H1 (cell line): Measurements from ENCODE around the gene CAPZA2. TPM values are rescaled to one million over a fixed set of nuclear protein-coding genes. Genes with fewer than 3 reads are reported as not detected.
A peak's percentile ranks its signal among the peaks of the same experiment; 100 is the strongest.

ENCODE experiments used
- CTCF ChIA-PET: fragments of 300-600 bp; sonication (Branson Sonifier 250); formaldehyde crosslinking; loops from one replicate; lab custom pipeline; 2021; ENCODE audit not compliant: partially characterized antibody; lab: Charles Lee
- POLR2A ChIA-PET: fragments of 300-600 bp; sonication (Branson Sonifier 250); formaldehyde crosslinking; loops from one replicate; lab custom pipeline; 2021; ENCODE audit warnings: inconsistent platforms; ENCODE audit not compliant: partially characterized antibody; lab: Charles Lee
- DNase-seq, 2 experiments: peaks; one replicate each; pipeline versions ENCODE4 v3.0.0 to v3.0.0-alpha.2; 2010 to 2022; ENCODE audit warnings: low spot score in 2 of 2, low read depth in 1 of 2, mixed read lengths in 1 of 2
- FAIRE-seq: peaks from 2 replicates; lab custom pipeline; 2011; peaks lifted over from hg19 to GRCh38; lab: Jason Lieb, UNC
- H2AFZ ChIP-seq: 2 replicates; pipeline ENCODE4 v1.8.1; 2012; ENCODE audit warnings: low read length, inconsistent platforms
- H2AK5ac ChIP-seq: 2 replicates; pipeline ENCODE4 v1.6.1; 2013; ENCODE audit warnings: low read depth, low read length
- H2BK120ac ChIP-seq: replicated peaks from 2 replicates; pipeline ENCODE3; 2013; ENCODE audit warnings: low read depth, low read length, inconsistent platforms
- H2BK12ac ChIP-seq: 2 replicates; pipeline ENCODE4 v1.6.1; 2013; ENCODE audit warnings: low read depth, low read length
- H2BK15ac ChIP-seq: 2 replicates; pipeline ENCODE4 v1.6.1; 2013; ENCODE audit warnings: low read length
- H2BK20ac ChIP-seq: 2 replicates; pipeline ENCODE4 v1.6.1; 2013; ENCODE audit warnings: low read length
- H2BK5ac ChIP-seq: 2 replicates; pipeline ENCODE4 v1.6.1; 2013; ENCODE audit warnings: low read depth, low read length
- H3K14ac ChIP-seq: 2 replicates; pipeline ENCODE4 v1.6.1; 2013; ENCODE audit warnings: inconsistent platforms; ENCODE audit not compliant: insufficient read length
- H3K18ac ChIP-seq: 2 replicates; pipeline ENCODE4 v1.6.1; 2013; ENCODE audit warnings: low read length; ENCODE audit errors: extremely low read depth
- H3K23ac ChIP-seq: 2 replicates; pipeline ENCODE4 v1.6.1; 2013; ENCODE audit warnings: inconsistent platforms; ENCODE audit not compliant: insufficient read length
- H3K23me2 ChIP-seq: 2 replicates; pipeline ENCODE4 v1.6.1; 2013; ENCODE audit warnings: low read depth, low read length
- H3K27ac ChIP-seq: 2 replicates; pipeline ENCODE4 v1.6.1; 2011; ENCODE audit warnings: low read depth, low read length, inconsistent platforms
- H3K27me3 ChIP-seq, 4 experiments: replicated peaks in 1 of 4; 1 replicate in 1 of 4; 2 replicates in 3 of 4; pipeline versions ENCODE4 v1.6.1 to v1.8.1; 2011 to 2013; ENCODE audit warnings: low read length in 3 of 4, mild to moderate bottlenecking in 3 of 4, inconsistent platforms in 2 of 4, mixed read lengths in 2 of 4, moderate library complexity in 1 of 4; ENCODE audit not compliant: control insufficient read depth in 3 of 4, insufficient read depth in 3 of 4; ENCODE audit errors: extremely low read depth in 1 of 4
- H3K36me3 ChIP-seq, 4 experiments: 2 replicates each; pipeline versions ENCODE4 v1.6.1 to v1.8.1; 2011 to 2013; ENCODE audit warnings: mild to moderate bottlenecking in 4 of 4, low read length in 3 of 4, moderate library complexity in 2 of 4, control low read depth in 1 of 4, inconsistent platforms in 1 of 4; ENCODE audit not compliant: insufficient read depth in 4 of 4, control insufficient read depth in 2 of 4
- H3K4ac ChIP-seq: replicated peaks from 2 replicates; pipeline ENCODE3; 2013; ENCODE audit warnings: low read length, low read depth, mixed read lengths, inconsistent platforms; ENCODE audit not compliant: insufficient read length
- H3K4me1 ChIP-seq, 4 experiments: replicated peaks in 1 of 4; 1 replicate in 1 of 4; 2 replicates in 3 of 4; pipeline versions ENCODE4 v1.6.1 to v1.8.1; 2011 to 2013; ENCODE audit warnings: low read length in 3 of 4, inconsistent platforms in 2 of 4, mixed read lengths in 1 of 4; ENCODE audit not compliant: insufficient read depth in 4 of 4, control insufficient read depth in 3 of 4
- H3K4me2 ChIP-seq, 2 experiments: 2 replicates each; pipeline versions ENCODE4 v1.6.1 to v1.8.1; 2011 to 2013; ENCODE audit warnings: low read depth in 2 of 2, low read length in 2 of 2, control low read depth in 1 of 2, inconsistent platforms in 1 of 2, mild to moderate bottlenecking in 1 of 2; ENCODE audit not compliant: insufficient read depth in 1 of 2
- H3K4me3 ChIP-seq, 4 experiments: fragments of 200-600, 300-600 bp in 1 of 4; sonication (generic), shearing (Covaris generic), sonication (Bioruptor Twin) in 1 of 4; 2 replicates each; pipeline versions ENCODE4 v1.5.1 to v1.8.1; 2011 to 2016; ENCODE audit warnings: low read length in 4 of 4, low read depth in 3 of 4, control low read depth in 2 of 4, inconsistent platforms in 2 of 4, mild to moderate bottlenecking in 2 of 4, mixed read lengths in 1 of 4, moderate library complexity in 1 of 4; ENCODE audit not compliant: insufficient read depth in 2 of 4; ENCODE audit errors: extremely low read depth in 1 of 4
- H3K56ac ChIP-seq: replicated peaks from 2 replicates; pipeline ENCODE3; 2013; ENCODE audit warnings: low read depth, mild to moderate bottlenecking, mixed read lengths, low read length, inconsistent platforms; ENCODE audit not compliant: insufficient read length
- H3K79me1 ChIP-seq: 2 replicates; pipeline ENCODE4 v1.6.1; 2013; ENCODE audit warnings: low read depth, low read length, control low read depth
- H3K79me2 ChIP-seq, 2 experiments: 2 replicates each; pipeline versions ENCODE4 v1.6.1 to v1.8.1; 2012 to 2013; ENCODE audit warnings: low read length in 2 of 2, mild to moderate bottlenecking in 2 of 2, inconsistent platforms in 1 of 2; ENCODE audit not compliant: insufficient read depth in 2 of 2, control insufficient read depth in 1 of 2
- H3K9ac ChIP-seq, 4 experiments: replicated peaks in 1 of 4; 1 replicate in 1 of 4; 2 replicates in 3 of 4; pipeline versions ENCODE4 v1.6.1 to v1.8.1; 2011 to 2013; ENCODE audit warnings: low read depth in 3 of 4, low read length in 3 of 4, control low read depth in 2 of 4, mild to moderate bottlenecking in 2 of 4, moderate library complexity in 2 of 4, inconsistent platforms in 1 of 4; ENCODE audit errors: extremely low read depth in 1 of 4
- H3K9me3 ChIP-seq, 2 experiments: 2 replicates each; pipeline versions ENCODE4 v1.6.1 to v1.8.1; 2012 to 2013; ENCODE audit warnings: mild to moderate bottlenecking in 2 of 2, moderate library complexity in 2 of 2, control low read depth in 1 of 2, inconsistent platforms in 1 of 2, low read depth in 1 of 2, low read length in 1 of 2, mixed read lengths in 1 of 2; ENCODE audit not compliant: insufficient read depth in 2 of 2
- H4K20me1 ChIP-seq, 2 experiments: replicated peaks in 1 of 2; 2 replicates each; pipeline versions ENCODE3 to v1.8.1; 2011 to 2013; ENCODE audit warnings: inconsistent platforms in 2 of 2, low read length in 2 of 2, mild to moderate bottlenecking in 1 of 2; ENCODE audit not compliant: insufficient read depth in 2 of 2, control insufficient read depth in 1 of 2
- H4K5ac ChIP-seq: 2 replicates; pipeline ENCODE4 v1.6.1; 2013; ENCODE audit warnings: low read length, low read depth, mixed read lengths, inconsistent platforms; ENCODE audit not compliant: insufficient read length
- H4K8ac ChIP-seq: 2 replicates; pipeline ENCODE4 v1.8.0; 2013; ENCODE audit warnings: mild to moderate bottlenecking, moderate library complexity, low read length, inconsistent platforms; ENCODE audit not compliant: insufficient read depth; ENCODE audit errors: extremely low read depth
- H4K91ac ChIP-seq: replicated peaks from 2 replicates; pipeline ENCODE3; 2013; ENCODE audit warnings: low read length, mixed read lengths, inconsistent platforms; ENCODE audit not compliant: insufficient read length
- ASH2L ChIP-seq: fragments of 200-600, 300-600 bp; sonication (generic); IDR thresholded peaks from one replicate; pipeline ENCODE4 v1.7.1; 2017; ENCODE audit warnings: low read length
- BACH1 ChIP-seq: IDR thresholded peaks from 2 replicates; pipeline ENCODE4 v1.6.1; 2012; ENCODE audit warnings: low read length, improper control_type of control experiment
- HDAC2 ChIP-seq, 2 experiments: fragments of 300-600 bp in 1 of 2; sonication (generic) in 1 of 2; IDR thresholded peaks; 2 replicates each; pipeline ENCODE4 v1.6.1; 2011 to 2012; ENCODE audit warnings: low read depth in 2 of 2, low read length in 2 of 2, mild to moderate bottlenecking in 2 of 2, moderate library complexity in 2 of 2, borderline replicate concordance in 1 of 2, inconsistent platforms in 1 of 2
- JUND ChIP-seq: IDR thresholded peaks from 2 replicates; pipeline ENCODE4 v1.6.1; 2011; ENCODE audit warnings: mild to moderate bottlenecking, improper control_type of control experiment, low read length
- KDM1A ChIP-seq: fragments of 200-600, 300-600 bp; sonication (generic); IDR thresholded peaks from 2 replicates; pipeline ENCODE4 v1.7.1; 2016; ENCODE audit warnings: mild to moderate bottlenecking, low read length, borderline replicate concordance
- KDM4A ChIP-seq: IDR thresholded peaks from one replicate; pipeline ENCODE4 v1.7.1; 2012; ENCODE audit warnings: low read depth, mild to moderate bottlenecking, moderate library complexity, low read length, inconsistent platforms; ENCODE audit not compliant: severe bottlenecking
- PHF8 ChIP-seq: fragments of 200-600 bp; sonication (generic); conservative IDR thresholded peaks from 2 replicates; pipeline ENCODE4 v1.7.1; 2012; ENCODE audit warnings: low read depth, mild to moderate bottlenecking, inconsistent platforms, low read length, moderate library complexity
- SAP30 ChIP-seq: fragments of 300-600 bp; sonication (generic); IDR thresholded peaks from 2 replicates; pipeline ENCODE4 v1.7.1; 2012; ENCODE audit warnings: low read length, moderate library complexity, mild to moderate bottlenecking, inconsistent platforms; ENCODE audit not compliant: insufficient read depth, insufficient replicate concordance
- SP1 ChIP-seq: IDR thresholded peaks from 2 replicates; pipeline ENCODE4 v1.6.1; 2011; ENCODE audit warnings: low read depth, low read length
- TEAD4 ChIP-seq: IDR thresholded peaks from 2 replicates; pipeline ENCODE4 v1.6.1; 2012; ENCODE audit warnings: low read depth, low read length, inconsistent platforms, mixed read lengths
- YY1 ChIP-seq: IDR thresholded peaks from 2 replicates; pipeline ENCODE4 v1.6.1; 2011; ENCODE audit warnings: low read depth, mild to moderate bottlenecking, low read length
- WGBS, 2 experiments: shearing (Covaris generic) in 1 of 2; methylation state at CpG; one replicate each; pipeline versions ENCODE4 v1.1.6 to v1.1.7; 2013 to 2015; ENCODE audit warnings: low lambda C conversion rate in 2 of 2, mixed read lengths in 2 of 2, inconsistent platforms in 1 of 2, low coverage in 1 of 2, missing lambda C conversion rate in 1 of 2; ENCODE audit not compliant: insufficient replicate concordance in 2 of 2, insufficient coverage in 1 of 2, insufficient read length in 1 of 2; ENCODE audit errors: extremely low coverage in 1 of 2, missing lambda C conversion rate in 1 of 2; 5-methylcytosine and 5-hydroxymethylcytosine counted together
- polyA plus RNA-seq, 7 experiments: library from polyadenylated mRNA; depleted of rRNA in 3 of 7; stranded (reverse) in 5 of 7; unstranded in 2 of 7; fragments of >200 nt in 5 of 7; fragments of 200-250 nt in 2 of 7; gene quantifications; 1 replicate in 5 of 7; 2 replicates in 1 of 7; 4 replicates in 1 of 7; pipeline versions ENCODE4 v1.2.1 to v1.2.3, GENCODE V29; 2011 to 2013; ENCODE audit warnings: missing spikeins in 2 of 7, mixed read lengths in 2 of 7
- total RNA-seq: library from RNA; stranded (reverse); fragmentation: NEBNext Ultra II Directional; extraction: Animal tissue kit (Norgen Biotek cat#: 25700); gene quantifications from 2 replicates; pipeline ENCODE4 v1.2.1, GENCODE V29; 2021

CAPZA2 gene
- total and polyA plus RNA-seq, 2 of the 8 experiments (the other 6 are each of a cell fraction or from before 2014, with no cell fraction given), result 33.2 to 145 TPM

DNA sequence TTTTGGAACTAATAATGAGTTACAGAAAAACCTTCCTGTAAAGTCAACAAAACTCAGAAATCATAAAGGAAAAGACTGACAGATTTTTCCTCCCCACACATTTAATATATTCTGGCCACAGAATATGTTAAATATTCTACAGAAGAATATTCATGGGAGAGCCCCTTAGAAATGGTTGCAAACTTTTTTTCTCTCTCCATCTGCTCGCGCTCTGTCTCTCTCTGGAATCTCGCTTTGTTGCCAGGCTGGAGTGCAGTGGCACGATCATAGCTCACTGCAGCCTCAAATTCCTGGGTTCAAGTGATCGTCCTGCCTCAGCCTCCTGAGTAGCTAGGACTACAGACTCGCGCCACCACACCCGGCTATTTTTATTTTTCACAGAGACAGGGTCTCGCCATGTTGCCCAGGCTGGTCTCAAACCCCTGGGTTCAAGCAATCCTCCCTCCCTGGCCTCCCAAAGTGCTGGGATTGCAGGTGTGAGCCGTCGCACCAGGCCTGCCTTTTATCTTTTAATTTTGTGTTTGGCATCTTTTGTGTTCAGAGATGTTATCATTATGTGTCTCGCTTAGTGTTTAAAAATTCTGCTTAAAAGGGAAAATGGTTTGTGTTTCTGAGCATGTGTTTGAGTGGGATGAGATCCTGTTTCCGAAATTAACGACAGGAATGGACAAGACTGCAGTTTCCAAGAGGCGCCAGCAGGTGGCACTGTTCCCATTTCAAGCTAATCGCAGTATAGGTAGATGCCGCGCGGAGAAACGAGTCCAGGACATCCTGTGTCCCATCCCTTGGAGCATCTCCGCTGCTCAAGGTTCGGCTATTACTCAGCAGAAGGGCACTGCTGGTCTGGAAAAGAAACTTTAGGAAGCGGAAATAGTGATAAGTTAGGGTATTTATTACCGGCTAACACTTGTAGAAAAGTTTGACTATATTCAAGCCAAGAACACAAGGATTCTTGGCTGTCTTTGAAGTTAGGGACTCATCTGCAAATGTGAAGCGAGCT, 67.8 kb downstream of the CAPZA2 start:
- no peak overlapping the region for H2BK12ac ChIP-seq
- no peak overlapping the region for H3K18ac ChIP-seq
- no peak overlapping the region for H3K4me2 ChIP-seq
- H3K9me3 ChIP-seq, result no peaks in the 10 kb centered on the region
- no peak overlapping the region for H2AK5ac ChIP-seq
- H2BK120ac ChIP-seq, result no peak overlapping the region
- H3K14ac ChIP-seq, result no peak overlapping the region
- no peaks in the 10 kb centered on the region for H4K20me1 ChIP-seq
- H3K27me3 ChIP-seq, result no peaks in the 10 kb centered on the region
- no peak overlapping the region for H2BK20ac ChIP-seq
- H3K79me1 ChIP-seq, result no peaks in the 10 kb centered on the region
- DNase-seq (peak; percentile 68 to 92), FAIRE-seq (peak; percentile 82)
- no peak overlapping the region for H4K91ac ChIP-seq
- H3K56ac ChIP-seq, result no peak overlapping the region
- POLR2A ChIA-PET, result no interaction called here
- no peak overlapping the region for H4K8ac ChIP-seq
- H3K4me3 ChIP-seq, result no peak overlapping the region
- no peak overlapping the region for H3K4ac ChIP-seq
- no peak overlapping the region for H4K5ac ChIP-seq
- H2AFZ ChIP-seq, result 0 out of 2 replicates have a peak overlapping the region, but pooled peaks have one; percentile 16
- no peaks in the 10 kb centered on the region for H3K36me3 ChIP-seq
- H2BK5ac ChIP-seq, result no peak overlapping the region
- no peak overlapping the region for H3K9ac ChIP-seq
- H3K79me2 ChIP-seq, result no peaks in the 10 kb centered on the region
- H2BK15ac ChIP-seq, result no peak overlapping the region
- 49% methylated on average over 25 of the region's 25 CpGs; no CpG with 5 or more reads in 1 of the 2 experiments for WGBS, 2 experiments
- H3K27ac ChIP-seq, result no peak overlapping the region
- no peaks in the 10 kb centered on the region for H3K23me2 ChIP-seq
- H3K23ac ChIP-seq, result no peak overlapping the region
- H3K4me1 ChIP-seq, result no peaks in the 10 kb centered on the region
- CTCF ChIA-PET, result interaction anchor here (0.6 to 10.6 kb wide), 37 partner anchors 10 to 455 kb away, joined by 3 to 168 read pairs (median 4); no protein-coding TSS in a partner anchor
- TF ChIP-seq KDM1A, result peak; percentile 64; the same call in 1 of the 2 replicates
- no peak for TF ChIP-seq TEAD4
- TF ChIP-seq PHF8, result no peak
- 0 out of 2 replicates have a peak, but pooled peaks have one; percentile 38 for TF ChIP-seq JUND
- no peak for TF ChIP-seq HDAC2 (IDR thresholded peaks at IDR 0.05; ENCODE audit: borderline replicate concordance in 1 of 2, low read depth in 2 of 2, low read length in 2 of 2)
- TF ChIP-seq YY1, result 0 out of 2 replicates have a peak, but pooled peaks have one; percentile 26
- TF ChIP-seq SP1, result no peak
- TF ChIP-seq BACH1, result 0 out of 2 replicates have a peak, but pooled peaks have one; percentile 8
- TF ChIP-seq KDM4A, result no peak
- TF ChIP-seq SAP30, result no peak
- no peak for TF ChIP-seq ASH2L
